Caco-2 (cell line): ENCODE measurements around the gene MIA2. TPM values are rescaled to one million over a fixed set of nuclear protein-coding genes. Genes with fewer than 3 reads are reported as not detected.

Experiments
- BruUV-seq: library from RNA; stranded (reverse); fragments of 400-500 nt; replicated peaks from 2 replicates; lab custom pipeline; 2021; lab: Mats Ljungman, UMichigan
- CTCF ChIA-PET: fragments of 300-600 bp; sonication (Branson Sonifier 250); formaldehyde crosslinking; loops from one replicate; lab custom pipeline; 2022; ENCODE audit warnings: antibody characterized with exemption; lab: Charles Lee
- POLR2A ChIA-PET: fragments of 300-600 bp; sonication (Branson Sonifier 250); formaldehyde crosslinking; loops from one replicate; lab custom pipeline; 2022; ENCODE audit warnings: antibody characterized with exemption; lab: Charles Lee
- DNase-seq, 2 experiments: peaks; one replicate each; pipeline versions ENCODE4 v3.0.0 to v3.0.0-alpha.2; 2020 to 2022
- H3K27me3 ChIP-seq: replicated peaks from 2 replicates; pipeline ENCODE4 v1.6.0; 2011; ENCODE audit warnings: low read length; ENCODE audit not compliant: control insufficient read depth, insufficient read depth
- H3K36me3 ChIP-seq: 2 replicates; pipeline ENCODE4 v1.5.1; 2011; ENCODE audit warnings: low read length; ENCODE audit not compliant: control insufficient read depth, insufficient read depth
- H3K4me1 ChIP-seq: fragments of 250-450 bp; sonication (Bioruptor Pico); 2 replicates; pipeline ENCODE4 v1.5.1; 2020; ENCODE audit warnings: mild to moderate bottlenecking
- H3K4me3 ChIP-seq: 2 replicates; pipeline ENCODE4 v1.5.1; 2011; ENCODE audit warnings: low read depth, mild to moderate bottlenecking, control low read depth, low read length
- H3K9me3 ChIP-seq: fragments of 250-450 bp; sonication (Bioruptor Pico); 2 replicates; pipeline ENCODE4 v1.5.1; 2020; ENCODE audit warnings: mild to moderate bottlenecking, moderate library complexity
- H3K27ac Mint-ChIP-seq: one replicate; pipeline ENCODE4 v1.8.0; 2022; ENCODE audit warnings: mixed read lengths; ENCODE audit not compliant: unreplicated experiment
- H3K27me3 Mint-ChIP-seq: one replicate; pipeline ENCODE4 v1.8.0; 2022; ENCODE audit warnings: mixed read lengths; ENCODE audit not compliant: insufficient read depth, unreplicated experiment
- H3K36me3 Mint-ChIP-seq: one replicate; pipeline ENCODE4 v1.8.0; 2022; ENCODE audit warnings: mild to moderate bottlenecking, mixed read lengths; ENCODE audit not compliant: insufficient read depth, unreplicated experiment
- H3K4me1 Mint-ChIP-seq: one replicate; pipeline ENCODE4 v1.8.0; 2022; ENCODE audit warnings: low read depth, mixed read lengths; ENCODE audit not compliant: unreplicated experiment
- H3K4me3 Mint-ChIP-seq: one replicate; pipeline ENCODE4 v1.8.0; 2022; ENCODE audit warnings: mild to moderate bottlenecking, moderate library complexity, mixed read lengths; ENCODE audit not compliant: unreplicated experiment
- H3K9me3 Mint-ChIP-seq: one replicate; pipeline ENCODE4 v1.8.0; 2022; ENCODE audit warnings: mixed read lengths; ENCODE audit not compliant: unreplicated experiment
- intact Hi-C: fragments of 100-400 bp; cut with micrococcal nuclease; formaldehyde crosslinking; loops from one replicate; pipeline ENCODE4 v1.10.0; 2022; ENCODE audit not compliant: unreplicated experiment
- total RNA-seq: library from RNA; stranded (reverse); gene quantifications from 2 replicates; pipeline ENCODE4 v1.2.3, GENCODE V29; 2022
- TF ChIP-seq, protein P1 (sequence below), 2 experiments: fragments of 200-600 bp in 1 of 2; IDR thresholded peaks; 1 replicate in 1 of 2; 2 replicates in 1 of 2; pipeline versions ENCODE4 v1.5.1 to v1.8.0; 2011 to 2022; ENCODE audit warnings: antibody characterized with exemption in 1 of 2, control low read depth in 1 of 2, inconsistent platforms in 1 of 2, low read depth in 1 of 2, low read length in 1 of 2, mild to moderate bottlenecking in 1 of 2, moderate library complexity in 1 of 2; ENCODE audit not compliant: insufficient read depth in 1 of 2, severe bottlenecking in 1 of 2, unreplicated experiment in 1 of 2

The MIA2 gene
- total RNA-seq, 1 experiment from 2014 or later, result 71.5 TPM

- Histone ChIP-seq H3K36me3 (no peaks in the 10 kb centered on the region), H3K9me3 (no peaks in the 10 kb centered on the region; the same call in 1 of the 2 replicates), H3K4me1 (peaks cover 10% of the 10 kb centered on the region; the same call in 1 of the 2 replicates), H3K4me3 (no peak overlapping the region), H3K27me3 (no peaks in the 10 kb centered on the region)
- ChIA-PET CTCF (no interaction called here), POLR2A (no interaction called here)
- peaks cover 7% of the 10 kb centered on the region for H3K4me1 Mint-ChIP-seq
- H3K36me3 Mint-ChIP-seq, result peaks cover 9% of the 10 kb centered on the region
- no TSS peak for BruUV-seq
- intact Hi-C loops, result no loop called here
- H3K27ac Mint-ChIP-seq, result no peak overlapping the region
- no peak for DNase-seq
- TF ChIP-seq, protein P1, sequence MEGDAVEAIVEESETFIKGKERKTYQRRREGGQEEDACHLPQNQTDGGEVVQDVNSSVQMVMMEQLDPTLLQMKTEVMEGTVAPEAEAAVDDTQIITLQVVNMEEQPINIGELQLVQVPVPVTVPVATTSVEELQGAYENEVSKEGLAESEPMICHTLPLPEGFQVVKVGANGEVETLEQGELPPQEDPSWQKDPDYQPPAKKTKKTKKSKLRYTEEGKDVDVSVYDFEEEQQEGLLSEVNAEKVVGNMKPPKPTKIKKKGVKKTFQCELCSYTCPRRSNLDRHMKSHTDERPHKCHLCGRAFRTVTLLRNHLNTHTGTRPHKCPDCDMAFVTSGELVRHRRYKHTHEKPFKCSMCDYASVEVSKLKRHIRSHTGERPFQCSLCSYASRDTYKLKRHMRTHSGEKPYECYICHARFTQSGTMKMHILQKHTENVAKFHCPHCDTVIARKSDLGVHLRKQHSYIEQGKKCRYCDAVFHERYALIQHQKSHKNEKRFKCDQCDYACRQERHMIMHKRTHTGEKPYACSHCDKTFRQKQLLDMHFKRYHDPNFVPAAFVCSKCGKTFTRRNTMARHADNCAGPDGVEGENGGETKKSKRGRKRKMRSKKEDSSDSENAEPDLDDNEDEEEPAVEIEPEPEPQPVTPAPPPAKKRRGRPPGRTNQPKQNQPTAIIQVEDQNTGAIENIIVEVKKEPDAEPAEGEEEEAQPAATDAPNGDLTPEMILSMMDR (IDR thresholded peaks at IDR 0.05; ENCODE audit: insufficient read depth in 1 of 2, low read depth in 1 of 2, low read length in 1 of 2, severe bottlenecking in 1 of 2, unreplicated experiment in 1 of 2), result no peak
- no peaks in the 10 kb centered on the region for H3K27me3 Mint-ChIP-seq
- no peak overlapping the region for H3K4me3 Mint-ChIP-seq
- H3K9me3 Mint-ChIP-seq, result no peaks in the 10 kb centered on the region
These were observed 7.9 kb downstream of the MIA2 start for GRCh38 chr14:39241637-39242036.

GRCh38 chr14:39243831-39244230, 10.1 kb downstream of the MIA2 start:
- no peak overlapping the region for H3K4me3 ChIP-seq
- no peak overlapping the region for H3K4me3 Mint-ChIP-seq
- CTCF ChIA-PET, result no interaction called here

GRCh38 chr14:39246618-39247017, 12.9 kb downstream of the MIA2 start:
- CTCF ChIA-PET, result interaction anchor here (0.5 kb wide), 1 partner anchor 13 kb away, joined by 4 read pairs; no protein-coding TSS in a partner anchor
- H3K27ac Mint-ChIP-seq, result no peak overlapping the region
- no peak overlapping the region for H3K4me3 Mint-ChIP-seq
- no peaks in the 10 kb centered on the region for H3K27me3 Mint-ChIP-seq
- Histone ChIP-seq H3K9me3 (no peaks in the 10 kb centered on the region; the same call in 1 of the 2 replicates), H3K36me3 (no peaks in the 10 kb centered on the region), H3K27me3 (no peaks in the 10 kb centered on the region), H3K4me1 (peaks cover 10% of the 10 kb centered on the region; the same call in 1 of the 2 replicates), H3K4me3 (no peak overlapping the region)
- H3K36me3 Mint-ChIP-seq, result peaks cover 20% of the 10 kb centered on the region
- intact Hi-C loops, result no loop called here
- TF ChIP-seq, protein P1 (IDR thresholded peaks at IDR 0.05; ENCODE audit: insufficient read depth in 1 of 2, low read depth in 1 of 2, low read length in 1 of 2, severe bottlenecking in 1 of 2, unreplicated experiment in 1 of 2), result no peak
- POLR2A ChIA-PET, result no interaction called here
- no peak for DNase-seq
- peaks cover 7% of the 10 kb centered on the region for H3K4me1 Mint-ChIP-seq
- no TSS peak for BruUV-seq
- H3K9me3 Mint-ChIP-seq, result no peaks in the 10 kb centered on the region

More at GRCh38 chr14:39243831-39244230, 10.1 kb downstream of the MIA2 start:
- Mint-ChIP-seq H3K4me1 (peaks cover 7% of the 10 kb centered on the region), H3K27ac (no peak overlapping the region), H3K27me3 (no peaks in the 10 kb centered on the region), H3K36me3 (peaks cover 20% of the 10 kb centered on the region), H3K9me3 (no peaks in the 10 kb centered on the region)
- BruUV-seq, result no TSS peak
- TF ChIP-seq, protein P1 (IDR thresholded peaks at IDR 0.05; ENCODE audit: insufficient read depth in 1 of 2, low read depth in 1 of 2, low read length in 1 of 2, severe bottlenecking in 1 of 2, unreplicated experiment in 1 of 2), result no peak
- H3K27me3 ChIP-seq, result no peaks in the 10 kb centered on the region
- POLR2A ChIA-PET, result no interaction called here
- H3K9me3 ChIP-seq, result no peaks in the 10 kb centered on the region; the same call in 1 of the 2 replicates
- no peaks in the 10 kb centered on the region for H3K36me3 ChIP-seq
- DNase-seq, result peak in 1 of 2 experiments; percentile 43
- H3K4me1 ChIP-seq, result peaks cover 10% of the 10 kb centered on the region; the same call in 1 of the 2 replicates
- intact Hi-C loops, result loop anchor here (1.0 kb wide), 1 partner anchor 10 kb away; no protein-coding TSS in a partner anchor
